ENCODE results near the gene GABBR2.

- TF ChIP-seq CTCF (conservative IDR thresholded peaks at IDR 0.05; ENCODE audit: low read depth in 2 of 2), result no peak
- no peak for TF ChIP-seq CREB1 (CRISPR knock-in tag; IDR thresholded peaks at IDR 0.05; ENCODE audit: low read depth)
- no peak for TF ChIP-seq EZH2 (IDR thresholded peaks at IDR 0.05; ENCODE audit: low read depth, unreplicated experiment)
Observed at GRCh38 chr9:98432134-98432533, 276.6 kb downstream of the GABBR2 start.

Data from GM23338 (cell line).